Measurements from ENCODE around the gene LRRC8E.
"Not testable (repeated sequence)": the region's sequence is repeated elsewhere in the genome, so short reads cannot be mapped to it uniquely, and the experiment has no call there.

Gene LRRC8E

DNA sequence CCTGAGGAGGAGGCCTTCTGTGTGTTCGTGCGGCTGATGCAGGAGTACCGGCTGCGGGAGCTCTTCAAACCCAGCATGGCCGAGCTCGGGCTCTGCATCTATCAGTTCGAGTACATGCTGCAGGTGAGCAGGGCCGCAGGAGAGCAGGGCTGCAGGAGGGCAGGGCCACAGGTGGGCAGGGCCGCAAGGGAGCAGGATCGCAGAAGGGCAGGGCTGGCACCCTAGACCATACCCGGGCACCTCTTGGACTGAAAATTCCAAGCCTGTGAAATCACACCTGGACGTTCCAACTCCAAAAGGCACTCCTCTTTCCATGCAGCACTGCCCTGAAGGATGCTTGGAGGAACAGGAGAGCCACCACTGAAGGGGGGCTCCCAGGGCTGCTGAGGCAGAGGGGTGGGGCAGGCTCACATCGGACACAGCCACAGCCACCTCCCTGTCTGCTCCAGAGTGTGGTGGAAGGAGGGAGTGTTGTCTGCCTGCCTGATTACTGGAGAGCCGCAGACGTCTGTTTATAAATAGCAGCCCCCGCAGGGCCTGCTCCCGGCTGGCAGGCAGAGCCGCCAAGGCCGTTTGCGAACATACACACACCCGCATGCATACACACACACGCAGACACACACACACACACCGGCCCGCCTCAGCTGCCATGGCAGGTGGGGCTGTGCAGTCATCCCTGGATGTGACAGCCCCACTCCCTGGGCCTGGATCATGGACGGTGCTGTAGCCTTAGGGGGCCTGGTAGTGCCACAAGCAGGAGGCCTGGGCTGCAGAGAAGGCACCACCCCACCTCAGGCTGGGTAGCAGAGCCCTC is 38.1 kb upstream of the LRRC8E start:
- no peak overlapping the region for H3K4me3 Mint-ChIP-seq
- no peak overlapping the region for H3K27ac Mint-ChIP-seq
- H3K4me1 Mint-ChIP-seq (ENCODE audit: low read depth): peaks cover 10% of the 10 kb centered on the region
- H3K36me3 Mint-ChIP-seq (ENCODE audit: low read depth): peaks cover 8% of the 10 kb centered on the region
- intact Hi-C loops (cut with micrococcal nuclease): no loop called here
- no peaks in the 10 kb centered on the region for H3K9me3 Mint-ChIP-seq
- H3K27me3 Mint-ChIP-seq: peaks cover 6% of the 10 kb centered on the region

GRCh38 chr19:7850945-7851622 is 37.2 kb upstream of the LRRC8E start:
- Mint-ChIP-seq H3K36me3 (ENCODE audit: low read depth) (peaks cover 16% of the 10 kb centered on the region), H3K27me3 (peaks cover 6% of the 10 kb centered on the region), H3K4me3 (no peak overlapping the region), H3K9me3 (no peaks in the 10 kb centered on the region), H3K4me1 (ENCODE audit: low read depth) (peaks cover 10% of the 10 kb centered on the region), H3K27ac (no peak overlapping the region)
- intact Hi-C loops (cut with micrococcal nuclease): no loop called here

DNA sequence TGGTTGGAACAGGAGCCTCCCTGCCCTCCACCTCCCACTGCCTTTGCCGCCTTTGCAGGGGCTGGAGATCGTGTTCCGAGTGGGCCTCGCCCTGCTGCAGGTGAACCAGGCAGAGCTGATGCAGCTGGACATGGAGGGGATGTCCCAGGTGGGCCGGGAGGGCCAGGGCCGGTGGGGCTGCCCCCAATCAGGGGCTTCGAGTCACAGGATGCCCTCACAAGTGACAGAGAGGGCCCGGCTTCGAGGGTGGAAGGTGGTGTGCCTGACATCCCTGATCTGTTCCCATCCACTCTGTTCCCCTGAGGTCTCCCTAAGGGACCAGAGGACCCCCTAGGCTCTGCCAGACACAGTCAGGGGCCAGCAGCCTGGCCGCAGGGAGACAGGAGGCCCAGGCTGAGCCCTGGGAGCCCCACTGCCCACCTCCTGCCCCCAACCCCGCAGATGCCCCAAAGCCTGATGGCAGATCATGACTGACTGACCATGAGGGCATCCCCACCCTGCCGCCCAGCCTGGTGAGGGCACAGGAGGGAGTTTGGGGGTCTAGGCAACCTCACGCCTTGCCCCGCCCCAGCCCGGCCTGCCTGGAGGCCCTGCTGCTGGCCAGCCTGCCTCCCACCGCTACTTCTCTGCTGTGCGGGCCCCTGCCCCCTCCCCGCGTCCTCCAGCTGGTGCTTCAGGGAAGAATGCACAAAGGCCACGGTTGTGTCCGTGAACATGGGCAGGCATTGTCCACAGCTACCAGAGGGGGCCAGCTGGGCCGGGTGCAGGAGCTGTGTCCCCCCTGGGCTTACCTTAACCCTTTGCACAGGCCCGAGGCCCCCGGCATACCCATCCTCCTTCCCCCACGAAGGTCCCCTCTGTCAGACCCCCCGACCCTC is 36.4 kb upstream of the LRRC8E start:
- Mint-ChIP-seq H3K4me3 (no peak overlapping the region), H3K36me3 (ENCODE audit: low read depth) (peaks cover 18% of the 10 kb centered on the region), H3K27me3 (peaks cover 6% of the 10 kb centered on the region), H3K9me3 (no peaks in the 10 kb centered on the region), H3K27ac (no peak overlapping the region), H3K4me1 (ENCODE audit: low read depth) (peaks cover 10% of the 10 kb centered on the region)
- intact Hi-C loops (cut with micrococcal nuclease): loop anchor here (2.0 kb wide), 1 partner anchor 73 kb away; no protein-coding TSS in a partner anchor

GRCh38 chr19:7852851-7853769 is 35.2 kb upstream of the LRRC8E start:
- peaks cover 20% of the 10 kb centered on the region for H3K36me3 Mint-ChIP-seq (ENCODE audit: low read depth)
- H3K4me1 Mint-ChIP-seq (ENCODE audit: low read depth): peaks cover 10% of the 10 kb centered on the region
- H3K9me3 Mint-ChIP-seq: no peaks in the 10 kb centered on the region
- H3K27me3 Mint-ChIP-seq: peaks cover 6% of the 10 kb centered on the region
- H3K4me3 Mint-ChIP-seq: no peak overlapping the region
- intact Hi-C loops (cut with micrococcal nuclease): loop anchor here (2.0 kb wide), 1 partner anchor 72 kb away; no protein-coding TSS in a partner anchor
- H3K27ac Mint-ChIP-seq: no peak overlapping the region

GRCh38 chr19:7853770-7854128 is 34.6 kb upstream of the LRRC8E start:
- peaks cover 6% of the 10 kb centered on the region for H3K27me3 Mint-ChIP-seq
- no peaks in the 10 kb centered on the region for H3K9me3 Mint-ChIP-seq
- peaks cover 10% of the 10 kb centered on the region for H3K4me1 Mint-ChIP-seq (ENCODE audit: low read depth)
- H3K36me3 Mint-ChIP-seq (ENCODE audit: low read depth): peaks cover 25% of the 10 kb centered on the region
- H3K27ac Mint-ChIP-seq: no peak overlapping the region
- intact Hi-C loops (cut with micrococcal nuclease): loop anchor here (2.0 kb wide), 1 partner anchor 71 kb away; no protein-coding TSS in a partner anchor
- H3K4me3 Mint-ChIP-seq: no peak overlapping the region

DNA sequence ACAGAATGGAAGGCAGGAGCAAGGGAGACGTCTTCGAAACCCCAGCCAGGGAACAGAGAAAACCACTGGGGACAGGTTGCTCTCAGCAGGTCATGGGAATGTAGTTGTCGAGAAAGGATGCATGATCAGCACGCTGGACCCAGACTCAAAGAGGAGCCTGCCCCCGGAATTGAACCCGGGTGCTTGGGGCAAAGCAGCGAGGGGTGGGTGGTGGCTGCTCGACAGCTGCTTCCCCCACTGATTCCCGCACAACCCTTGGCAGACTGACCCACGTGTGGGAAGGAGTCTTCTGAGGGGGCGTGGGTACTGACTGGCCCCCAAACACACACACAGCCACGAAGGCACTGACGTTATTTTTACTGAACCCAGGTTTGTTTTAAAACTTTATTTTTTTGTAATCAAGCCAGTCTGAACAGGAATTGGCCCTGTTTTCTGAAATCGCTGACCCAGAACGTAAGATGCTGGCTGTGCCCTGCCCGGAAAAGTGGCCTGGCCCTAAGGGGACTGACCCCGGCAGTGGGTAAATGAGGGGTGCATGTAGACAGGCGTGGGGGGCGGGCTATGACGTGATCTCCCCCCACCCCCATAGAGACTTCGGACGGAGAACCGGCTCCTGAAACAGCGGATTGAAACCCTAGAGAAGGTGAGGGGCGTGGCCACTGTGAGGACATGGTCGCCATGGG is 32.7 kb upstream of the LRRC8E start:
- Mint-ChIP-seq H3K36me3 (ENCODE audit: low read depth) (peaks cover 38% of the 10 kb centered on the region), H3K9me3 (no peaks in the 10 kb centered on the region), H3K27ac (no peak overlapping the region), H3K4me3 (no peak overlapping the region), H3K4me1 (ENCODE audit: low read depth) (peaks cover 10% of the 10 kb centered on the region), H3K27me3 (peaks cover 18% of the 10 kb centered on the region)
- intact Hi-C loops (cut with micrococcal nuclease): no loop called here

DNA sequence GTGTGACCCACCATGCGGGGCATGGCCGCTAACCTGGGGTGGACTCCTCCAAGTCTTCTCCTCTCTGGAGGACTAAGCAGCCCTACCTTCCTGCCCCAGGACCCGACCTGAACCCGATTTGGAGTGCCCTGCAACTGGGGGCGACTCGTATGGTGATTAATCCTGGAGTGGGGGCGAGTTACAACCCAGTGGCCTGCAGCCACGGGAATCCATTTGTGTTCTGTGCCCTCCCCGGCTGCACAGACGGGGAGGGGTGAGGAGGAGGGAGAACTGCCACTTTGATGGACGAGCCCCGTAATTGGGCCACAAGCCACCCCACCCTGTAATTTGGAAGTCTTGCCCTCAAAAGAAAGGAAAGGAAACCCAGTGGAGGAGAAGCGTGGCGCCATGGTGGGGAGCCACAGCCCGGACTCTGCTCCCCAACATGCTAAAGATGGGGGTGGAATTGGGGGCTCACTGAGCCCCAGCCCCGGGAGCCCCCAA is 32.2 kb upstream of the LRRC8E start:
- no peak overlapping the region for H3K4me3 Mint-ChIP-seq
- H3K36me3 Mint-ChIP-seq (ENCODE audit: low read depth): peaks cover 44% of the 10 kb centered on the region
- no peaks in the 10 kb centered on the region for H3K9me3 Mint-ChIP-seq
- intact Hi-C loops (cut with micrococcal nuclease): no loop called here
- H3K27me3 Mint-ChIP-seq: peaks cover 24% of the 10 kb centered on the region
- no peak overlapping the region for H3K27ac Mint-ChIP-seq
- peaks cover 10% of the 10 kb centered on the region for H3K4me1 Mint-ChIP-seq (ENCODE audit: low read depth)

DNA sequence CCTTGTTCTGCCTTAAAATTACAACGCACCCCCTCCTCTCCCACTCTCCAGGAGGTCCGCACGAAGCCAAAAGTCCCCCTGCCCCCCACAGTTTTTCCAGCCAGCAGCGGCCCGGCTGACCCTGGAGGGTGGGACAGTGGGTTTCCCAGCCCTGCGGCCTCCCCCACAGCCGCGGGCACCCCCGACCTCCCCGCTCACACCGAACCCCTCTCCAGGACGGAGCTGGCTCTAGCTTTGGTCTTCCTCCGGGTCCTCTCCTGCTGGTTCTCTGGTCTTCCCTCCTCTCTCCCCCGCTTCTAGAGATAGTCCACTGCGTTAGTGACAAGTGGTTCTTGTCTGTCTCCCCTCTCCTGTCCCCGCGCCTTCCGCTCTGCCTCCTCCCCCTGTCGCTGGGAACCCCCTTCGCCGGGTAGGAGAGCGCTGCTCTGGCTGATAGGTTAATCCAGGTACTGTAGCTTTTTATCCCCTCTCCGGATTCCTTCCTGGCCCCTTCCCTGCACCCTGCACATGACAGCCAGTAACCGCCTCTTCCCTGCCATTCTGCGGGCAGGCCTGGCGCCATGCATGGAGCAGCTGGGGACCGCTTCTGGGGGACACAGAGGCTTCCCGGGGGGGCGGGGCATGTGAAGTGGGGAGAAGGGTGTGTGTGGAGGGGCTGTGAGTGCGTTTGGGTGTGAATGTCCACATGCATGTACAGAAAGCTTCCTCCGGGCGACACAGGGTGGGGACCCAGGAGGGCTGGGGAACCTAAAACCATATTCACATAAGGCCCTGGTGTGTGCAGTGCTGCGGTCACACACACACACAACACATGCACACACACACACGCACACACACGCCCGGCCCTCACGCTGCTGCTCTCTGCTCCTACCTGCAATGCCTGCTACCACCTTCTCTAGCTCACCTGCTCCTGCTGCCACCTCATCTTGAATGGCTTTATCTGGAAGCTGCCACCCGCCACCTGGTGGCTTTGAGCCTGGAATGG is 31.3 kb upstream of the LRRC8E start:
- Mint-ChIP-seq H3K27ac (no peak overlapping the region), H3K4me1 (ENCODE audit: low read depth) (peaks cover 16% of the 10 kb centered on the region), H3K4me3 (no peak overlapping the region), H3K27me3 (peaks cover 32% of the 10 kb centered on the region), H3K9me3 (no peaks in the 10 kb centered on the region), H3K36me3 (ENCODE audit: low read depth) (peaks cover 41% of the 10 kb centered on the region)
- intact Hi-C loops (cut with micrococcal nuclease): no loop called here

DNA sequence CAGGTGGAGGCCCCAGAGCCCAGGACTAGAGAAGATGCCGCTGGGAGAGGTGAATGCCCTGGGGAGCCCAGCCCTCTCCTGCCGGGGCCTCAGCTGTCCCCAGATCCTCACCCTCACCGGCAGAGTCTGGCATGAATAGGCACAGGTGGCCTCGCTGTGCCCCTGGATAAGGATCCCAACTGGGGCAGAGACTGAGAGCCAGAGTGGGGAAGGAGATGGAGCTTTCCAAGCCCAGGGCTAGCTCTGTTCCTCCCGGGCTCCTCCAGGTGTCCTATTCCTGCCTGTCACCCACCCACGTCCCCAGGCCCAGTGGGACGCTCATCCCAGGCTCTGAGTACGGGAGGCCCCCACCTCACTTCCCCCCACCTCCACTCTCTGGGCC is 30.6 kb upstream of the LRRC8E start:
- peaks cover 41% of the 10 kb centered on the region for H3K36me3 Mint-ChIP-seq (ENCODE audit: low read depth)
- H3K4me3 Mint-ChIP-seq: no peak overlapping the region
- intact Hi-C loops (cut with micrococcal nuclease): no loop called here
- no peaks in the 10 kb centered on the region for H3K9me3 Mint-ChIP-seq
- H3K27ac Mint-ChIP-seq: no peak overlapping the region
- peaks cover 36% of the 10 kb centered on the region for H3K27me3 Mint-ChIP-seq
- H3K4me1 Mint-ChIP-seq (ENCODE audit: low read depth): peaks cover 19% of the 10 kb centered on the region

DNA sequence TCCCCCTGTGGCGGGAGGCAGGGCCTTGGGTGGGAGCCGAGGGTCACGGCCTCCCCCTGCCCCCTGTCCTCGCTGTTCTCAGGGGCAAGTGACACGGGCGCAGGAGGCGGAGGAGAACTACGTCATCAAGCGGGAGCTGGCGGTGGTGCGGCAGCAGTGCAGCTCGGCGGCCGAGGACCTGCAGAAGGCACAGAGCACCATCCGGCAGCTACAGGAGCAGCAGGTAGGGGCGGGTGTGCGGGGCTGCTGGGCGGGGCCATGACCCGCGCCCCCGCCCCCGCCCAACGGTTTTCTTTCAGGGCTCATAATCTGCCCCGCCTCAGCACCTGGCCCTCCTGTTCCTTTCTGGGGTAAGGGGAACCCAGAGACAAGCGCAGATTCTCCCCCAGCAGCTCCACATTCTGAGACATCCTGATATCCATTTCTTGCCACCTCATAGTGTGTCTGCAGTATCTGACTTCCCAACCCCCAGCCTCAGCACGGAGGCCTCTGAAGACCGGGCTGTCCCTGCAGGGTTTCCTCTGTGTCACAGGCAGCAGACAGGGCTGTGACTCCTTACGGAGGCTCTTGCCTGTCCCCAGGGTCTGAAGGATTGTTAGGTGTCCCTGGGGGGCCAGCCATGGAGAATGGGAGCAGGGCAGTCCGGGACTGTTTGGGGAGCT is 30.1 kb upstream of the LRRC8E start:
- intact Hi-C loops (cut with micrococcal nuclease): no loop called here
- Mint-ChIP-seq H3K27ac (no peak overlapping the region), H3K36me3 (ENCODE audit: low read depth) (peaks cover 41% of the 10 kb centered on the region), H3K27me3 (peaks cover 35% of the 10 kb centered on the region), H3K4me1 (ENCODE audit: low read depth) (peaks cover 13% of the 10 kb centered on the region), H3K4me3 (no peak overlapping the region), H3K9me3 (no peaks in the 10 kb centered on the region)

- intact Hi-C loops (cut with micrococcal nuclease); H3K27ac Mint-ChIP-seq; H3K4me3 Mint-ChIP-seq; H3K9me3 Mint-ChIP-seq; H3K4me1 Mint-ChIP-seq (ENCODE audit: low read depth): not testable (repeated sequence)
- H3K36me3 Mint-ChIP-seq (ENCODE audit: low read depth): peaks cover 41% of the 10 kb centered on the region
- peaks cover 43% of the 10 kb centered on the region for H3K27me3 Mint-ChIP-seq
These were observed 29.2 kb upstream of the LRRC8E start for GRCh38 chr19:7859087-7859486.
